NCI-H2227 (cell line): ENCODE measurements around the gene SDK1.
"Not testable (repeated sequence)": the region's sequence is repeated elsewhere in the genome, so short reads cannot be mapped to it uniquely, and the experiment has no call there.

ENCODE experiments used
- DNase-seq: peaks from one replicate; lab custom pipeline; 2025; ENCODE audit not compliant: unreplicated experiment; lab: John Stamatoyannopoulos, UW

Gene SDK1

GRCh38 chr7:4257146-4258111 is 956.4 kb downstream of the SDK1 start:
- no peak for DNase-seq

GRCh38 chr7:4260116-4260515 is 959.1 kb downstream of the SDK1 start:
- not testable (repeated sequence) for DNase-seq

GRCh38 chr7:4260867-4261600 is 960.0 kb downstream of the SDK1 start:
- DNase-seq: no peak

- no peak for DNase-seq
These were observed 960.5 kb downstream of the SDK1 start for GRCh38 chr7:4261601-4261960.

- DNase-seq: not testable (repeated sequence)
These were observed 963.2 kb downstream of the SDK1 start for GRCh38 chr7:4264206-4264605.

GRCh38 chr7:4265066-4265465 is 964.0 kb downstream of the SDK1 start:
- no peak for DNase-seq

- no peak for DNase-seq
These were observed 964.6 kb downstream of the SDK1 start for GRCh38 chr7:4265676-4266075.

GRCh38 chr7:4266270-4267040 is 965.4 kb downstream of the SDK1 start:
- no peak for DNase-seq

GRCh38 chr7:4267341-4268039 is 966.4 kb downstream of the SDK1 start:
- DNase-seq: no peak

- no peak for DNase-seq
These were observed 967.3 kb downstream of the SDK1 start for GRCh38 chr7:4268040-4268965.

- DNase-seq: no peak
These were observed 968.0 kb downstream of the SDK1 start for GRCh38 chr7:4269086-4269485.

GRCh38 chr7:4269746-4270145 is 968.7 kb downstream of the SDK1 start:
- no peak for DNase-seq

GRCh38 chr7:4270268-4270667 is 969.2 kb downstream of the SDK1 start:
- no peak for DNase-seq

- no peak for DNase-seq
These were observed 970.1 kb downstream of the SDK1 start for GRCh38 chr7:4270941-4271715.

- DNase-seq: no peak
These were observed 970.6 kb downstream of the SDK1 start for GRCh38 chr7:4271716-4272015.

GRCh38 chr7:4272141-4272540 is 971.1 kb downstream of the SDK1 start:
- DNase-seq: no peak

- DNase-seq: no peak
These were observed 972.6 kb downstream of the SDK1 start for GRCh38 chr7:4273566-4274230.

GRCh38 chr7:4274286-4274685 is 973.2 kb downstream of the SDK1 start:
- no peak for DNase-seq

- no peak for DNase-seq
These were observed 976.9 kb downstream of the SDK1 start for GRCh38 chr7:4277936-4278335.
